Nucleus accumbens (tissue), 56 donors: Measurements from ENCODE around the gene PSTPIP2.

Source experiments
- DNase-seq, 56 donors: peaks; one replicate each; lab custom pipeline; 2025; lab: John Stamatoyannopoulos, UW

PSTPIP2 gene

GRCh38 chr18:46040033-46040746 lies 31.9 kb downstream of the PSTPIP2 start:
- no peak for DNase-seq

DNA sequence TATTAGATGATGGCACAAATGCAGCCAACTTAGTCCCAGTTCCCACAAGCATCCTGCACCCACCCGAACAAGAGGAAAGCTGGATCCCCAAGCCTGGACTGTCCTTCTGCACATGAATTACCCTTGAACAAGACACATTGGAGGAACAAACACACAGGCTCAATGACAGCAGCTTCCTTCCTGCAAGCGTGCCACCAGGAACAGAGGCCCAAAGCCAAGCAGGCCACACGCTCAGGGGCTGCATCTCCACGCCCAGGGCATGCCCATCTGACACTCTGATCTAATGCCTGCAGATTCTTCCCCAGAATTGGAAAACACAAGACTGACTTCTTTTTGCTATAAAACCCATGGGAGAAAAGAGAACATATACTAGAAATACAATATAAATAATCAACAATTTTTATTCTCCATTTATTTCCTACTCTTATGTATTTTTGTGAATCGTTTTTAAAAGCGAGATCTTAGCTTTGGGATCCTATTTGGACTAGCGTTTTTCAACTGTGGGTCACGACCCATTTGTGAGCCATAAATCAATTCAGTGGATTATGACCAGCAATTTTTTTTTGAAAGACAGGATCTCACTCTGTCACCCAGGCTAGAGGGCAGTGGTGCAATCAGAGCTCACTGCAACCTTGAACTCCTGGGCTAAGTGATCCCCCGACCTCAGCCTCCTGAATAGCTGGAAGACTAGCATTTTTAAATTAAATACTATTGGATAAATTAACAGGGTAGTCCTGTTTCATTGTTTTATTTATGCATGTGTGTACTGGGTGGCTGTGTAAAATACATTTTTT lies 34.4 kb downstream of the PSTPIP2 start:
- DNase-seq, result no peak

DNA sequence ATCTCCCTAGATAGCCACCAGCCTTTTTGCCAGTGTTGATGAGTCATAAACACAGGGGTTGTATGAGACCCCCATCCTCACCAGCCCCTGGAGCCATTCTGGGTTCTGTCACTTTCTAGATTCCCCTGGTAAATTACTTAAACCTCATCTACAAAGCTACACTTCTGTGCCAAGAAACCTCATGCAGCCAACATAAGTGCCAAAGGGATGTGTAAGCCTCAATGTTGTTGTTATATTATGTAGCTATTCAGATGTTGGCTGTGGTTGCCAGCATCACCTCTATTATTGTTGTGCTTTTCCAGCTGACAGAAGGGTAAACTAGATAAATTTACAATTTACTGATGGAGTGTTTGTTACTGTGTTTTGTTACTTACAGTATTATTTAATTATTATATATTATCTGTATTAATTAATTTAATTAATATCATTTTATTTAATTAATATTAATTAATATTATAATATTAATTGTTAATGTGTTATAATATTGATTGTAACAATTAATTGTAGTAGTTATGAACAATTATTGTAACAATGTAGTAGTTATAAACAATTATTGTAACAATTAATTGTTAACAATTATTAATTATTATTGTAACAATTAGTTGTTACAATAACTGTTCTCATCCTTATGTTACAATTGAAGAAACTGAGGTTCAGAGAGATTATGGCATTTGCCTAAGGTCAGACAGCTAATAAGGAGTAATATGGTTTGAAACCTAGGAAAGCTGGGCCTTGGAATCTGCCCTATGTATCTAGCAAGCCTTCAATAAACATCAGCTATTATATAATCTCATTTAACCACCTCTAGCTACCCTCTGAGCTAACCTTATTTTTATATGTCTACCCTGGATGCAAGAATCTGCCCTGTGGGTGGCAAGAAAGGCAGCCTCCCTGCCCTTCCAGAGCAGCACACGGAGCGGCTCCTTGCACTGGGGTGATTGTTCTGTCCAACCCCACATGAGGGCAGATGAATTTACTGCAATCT lies 36.1 kb downstream of the PSTPIP2 start:
- no peak for DNase-seq

GRCh38 chr18:46034230-46034629 lies 37.8 kb downstream of the PSTPIP2 start:
- no peak for DNase-seq

DNA sequence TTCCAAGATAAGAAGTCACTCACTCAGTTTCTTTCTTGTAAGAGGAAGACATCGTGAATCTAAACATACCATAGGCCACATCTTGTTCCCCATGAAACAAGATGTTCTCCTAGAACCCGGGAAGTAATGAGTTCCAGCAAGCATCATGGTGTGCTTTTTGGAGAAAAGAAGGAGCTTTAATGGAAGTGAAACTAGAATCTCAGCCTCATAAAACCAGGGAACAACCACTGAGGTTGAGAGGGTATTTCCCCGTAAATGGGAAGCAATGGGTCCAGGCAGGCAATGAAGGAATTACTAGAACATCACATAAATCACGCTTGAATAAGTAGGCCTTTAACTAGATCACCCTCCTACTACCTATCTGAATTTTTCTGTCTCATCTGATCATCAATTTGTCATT lies 40.3 kb downstream of the PSTPIP2 start:
- no peak for DNase-seq

GRCh38 chr18:46028536-46028891 lies 43.5 kb downstream of the PSTPIP2 start:
- DNase-seq, result no peak

GRCh38 chr18:46019936-46020335 lies 52.1 kb downstream of the PSTPIP2 start:
- DNase-seq, result no peak

- no peak for DNase-seq
Observed at GRCh38 chr18:46013484-46014189, 58.4 kb downstream of the PSTPIP2 start.

- no peak for DNase-seq
Observed at GRCh38 chr18:46010676-46011075, 61.4 kb downstream of the PSTPIP2 start.

DNA sequence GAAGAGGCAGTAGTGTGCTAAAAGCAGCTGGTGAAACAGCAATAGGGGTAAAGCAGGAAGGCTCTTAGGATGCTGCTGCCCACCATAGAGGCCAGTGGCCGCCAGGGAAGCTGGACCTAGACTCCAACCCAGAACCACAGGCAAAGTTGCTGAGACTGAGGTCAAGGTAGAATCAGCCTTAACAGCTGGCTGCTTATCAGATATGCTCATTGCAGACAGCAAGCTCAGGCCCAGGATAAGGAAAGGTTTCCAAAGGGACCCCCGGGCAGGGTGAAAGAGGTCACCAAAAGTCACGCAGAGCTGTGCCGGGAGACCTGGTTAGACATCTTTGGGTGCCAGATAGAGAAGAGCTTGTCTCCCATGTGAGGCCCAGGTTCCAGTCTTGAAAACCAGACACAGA lies 62.0 kb downstream of the PSTPIP2 start:
- DNase-seq, result no peak

DNA sequence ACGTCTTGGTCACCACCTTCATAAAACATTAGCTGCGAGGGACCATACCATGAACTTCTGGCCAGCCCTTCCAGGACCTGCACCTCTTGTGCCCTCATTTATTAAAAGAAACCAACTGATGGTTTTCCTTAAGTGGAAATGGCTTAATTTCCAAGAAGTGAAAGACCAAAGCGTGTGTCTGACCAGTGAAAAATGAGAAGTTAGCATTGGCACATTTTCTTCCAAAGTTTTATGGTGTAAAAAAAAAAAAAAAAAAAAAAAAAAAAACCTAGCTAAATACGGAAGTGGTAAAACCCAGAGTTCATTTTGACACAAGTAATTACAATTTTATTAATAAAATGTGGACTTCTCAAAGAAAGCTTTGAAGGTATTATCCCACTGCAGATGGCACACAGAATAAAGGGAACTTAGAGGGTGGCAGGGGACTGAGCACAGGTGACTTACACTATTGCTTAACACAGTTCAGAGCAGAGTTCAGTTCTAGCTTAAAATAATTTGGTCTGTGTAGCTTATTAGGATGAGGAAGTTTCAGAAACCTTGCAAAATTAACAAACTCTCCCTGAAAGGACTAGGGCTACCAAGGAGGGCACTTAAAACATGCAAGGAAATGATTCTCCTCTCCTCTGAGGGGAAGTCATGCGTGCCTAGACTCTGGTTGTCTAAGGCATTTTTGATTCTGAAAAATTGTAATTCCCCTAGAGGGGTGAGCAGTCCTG lies 62.8 kb downstream of the PSTPIP2 start:
- DNase-seq, result no peak

- DNase-seq, result no peak
Observed at GRCh38 chr18:46008531-46008930, 63.5 kb downstream of the PSTPIP2 start.

DNA sequence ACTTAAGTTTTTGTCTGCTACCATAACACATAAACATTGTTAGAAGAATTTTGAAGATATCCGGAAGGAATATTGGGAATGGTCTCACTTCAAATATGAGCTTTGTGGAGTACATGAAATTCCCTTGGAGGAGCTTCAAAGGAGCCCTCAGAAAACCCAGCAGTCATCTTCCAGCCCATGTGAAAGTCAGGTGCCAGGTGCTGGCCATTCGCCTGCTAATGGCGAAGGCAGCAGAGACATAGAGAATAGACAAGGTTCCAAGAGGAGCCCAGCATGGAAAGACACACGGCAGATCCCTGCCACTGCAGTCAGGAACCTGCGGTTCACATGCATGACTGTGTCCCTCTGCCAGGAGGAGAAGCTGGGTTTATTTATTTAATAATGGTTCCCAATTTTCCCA lies 64.9 kb downstream of the PSTPIP2 start:
- DNase-seq, result no peak

DNA sequence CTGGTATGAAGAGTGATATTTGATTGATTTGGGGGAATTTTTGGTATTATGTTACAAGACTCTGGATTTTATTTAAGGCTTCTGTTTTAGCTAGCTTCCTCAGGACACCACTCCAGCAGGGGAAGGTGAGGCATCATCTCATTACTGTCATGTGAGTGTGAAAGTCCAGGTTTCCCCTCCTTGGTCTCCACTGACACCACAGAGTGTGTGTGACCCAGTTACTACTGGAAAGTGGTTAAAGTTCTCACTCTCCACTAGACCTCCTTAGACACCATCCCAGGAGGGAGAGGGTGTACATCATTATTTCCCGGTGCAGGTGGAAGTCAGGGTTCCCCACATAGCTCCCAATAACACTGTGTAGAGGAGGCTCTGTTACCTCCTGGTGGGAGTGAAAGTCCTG lies 69.1 kb downstream of the PSTPIP2 start:
- DNase-seq, result no peak

- DNase-seq, result no peak
Observed at GRCh38 chr18:46001892-46002291, 70.2 kb downstream of the PSTPIP2 start.

DNA sequence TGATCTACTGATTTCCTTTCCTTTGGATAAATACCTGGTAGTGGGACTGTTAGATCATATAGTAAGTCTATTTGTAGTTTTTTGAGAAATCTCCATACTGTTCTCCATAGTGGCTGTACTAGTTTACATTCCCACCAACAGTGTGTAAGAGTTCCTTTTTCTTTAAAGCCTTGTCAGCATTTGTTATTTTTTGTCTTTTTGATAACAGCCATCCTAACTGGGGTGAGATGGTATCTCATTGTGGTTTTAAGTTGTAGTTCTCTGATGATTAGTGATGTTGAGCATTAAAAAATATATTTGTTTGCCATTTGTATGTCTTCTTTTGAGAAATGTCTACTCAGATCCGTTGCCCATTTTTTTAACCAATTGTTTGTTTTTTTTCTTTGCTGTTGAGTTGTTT lies 71.0 kb downstream of the PSTPIP2 start:
- DNase-seq, result no peak

DNA sequence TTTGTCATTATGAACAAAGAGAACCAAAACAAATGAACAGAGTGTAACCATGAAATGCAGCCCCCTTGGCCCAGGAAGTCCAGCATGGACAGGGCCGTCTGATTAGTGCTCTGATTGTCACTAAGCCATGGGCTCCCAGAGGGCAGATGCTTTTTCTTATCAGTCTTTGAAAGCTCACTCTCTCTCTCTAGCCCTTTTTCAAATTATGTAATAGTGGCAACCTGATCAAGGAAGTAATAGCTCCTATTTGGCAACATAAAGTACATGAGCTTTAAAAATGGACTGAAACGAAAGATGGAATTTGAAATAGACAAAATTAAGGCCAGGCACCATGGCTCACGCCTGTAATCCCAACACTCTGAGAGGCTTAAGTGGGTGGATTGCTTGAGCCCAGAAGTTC lies 72.5 kb downstream of the PSTPIP2 start:
- DNase-seq, result no peak

- DNase-seq, result no peak
Observed at GRCh38 chr18:45998244-45998643, 73.8 kb downstream of the PSTPIP2 start.

- no peak for DNase-seq
Observed at GRCh38 chr18:45997700-45998151, 74.3 kb downstream of the PSTPIP2 start.

DNA sequence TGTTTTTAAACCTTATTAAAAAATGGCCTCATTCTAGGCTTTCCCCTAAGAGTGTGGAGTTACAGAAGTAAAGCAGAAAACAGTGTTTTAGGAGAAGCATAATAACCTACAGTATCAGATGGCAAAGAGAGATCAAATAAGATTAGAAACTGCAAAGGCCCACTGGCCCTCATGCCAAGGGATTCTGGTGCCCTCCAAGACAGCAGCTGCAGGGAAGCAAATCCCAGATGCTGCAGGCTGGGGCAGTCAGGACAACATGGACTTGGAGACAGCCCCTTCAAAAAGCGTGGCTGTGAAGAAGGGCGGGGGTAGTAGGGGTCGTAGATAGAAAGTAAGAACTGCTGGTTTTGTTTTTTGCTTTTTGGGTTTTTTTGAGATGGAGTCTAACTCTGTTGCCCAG lies 76.6 kb downstream of the PSTPIP2 start:
- DNase-seq, result no peak
